GM12891 (cell line): ENCODE data around the gene QRICH1.

ENCODE experiments used
- POLR2A ChIP-seq: IDR thresholded peaks from 2 replicates; pipeline ENCODE4 v1.6.1; 2011; ENCODE audit warnings: low read depth, low read length, control low read depth
- POLR2AphosphoS5 ChIP-seq: IDR thresholded peaks from 2 replicates; pipeline ENCODE4 v1.6.1; 2011; ENCODE audit warnings: low read depth, low read length, control low read depth

DNA sequence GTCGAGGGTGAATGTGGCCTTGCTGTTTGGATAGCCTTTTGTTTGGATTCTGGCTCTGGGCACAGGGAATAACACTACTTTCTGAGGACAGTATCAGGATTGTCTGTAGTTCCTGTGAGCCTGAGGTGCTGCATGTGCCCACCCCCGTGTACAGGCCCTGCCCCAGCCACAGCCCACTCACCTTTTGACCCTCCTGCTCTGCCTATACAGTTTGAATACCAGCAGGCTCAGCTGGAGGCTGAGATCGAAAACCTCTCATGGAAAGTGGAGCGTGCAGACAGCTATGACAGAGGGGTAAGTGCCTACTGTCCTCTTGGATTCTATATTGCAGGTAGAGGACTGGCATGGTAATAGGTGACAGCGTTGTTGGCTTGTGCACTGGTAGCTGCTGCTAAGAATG, 111.2 kb downstream of the QRICH1 start:
- no peak for TF ChIP-seq POLR2AphosphoS5
- no peak for TF ChIP-seq POLR2A
